Mammary epithelial cell (primary cell): ENCODE measurements around the gene XXYLT1.

Source experiments
- EZH2 ChIP-seq: IDR thresholded peaks from 2 replicates; pipeline ENCODE4 v1.6.1; 2012; ENCODE audit warnings: low read length, inconsistent platforms, borderline replicate concordance
- TF ChIP-seq, protein P1 (sequence below), 2 donors: IDR thresholded peaks in 1 of 2; conservative IDR thresholded peaks in 1 of 2; 2 replicates each; pipeline ENCODE4 v1.5.1; 2011 to 2012; ENCODE audit warnings: inconsistent platforms in 2 of 2, low read length in 2 of 2, mild to moderate bottlenecking in 2 of 2, control low read depth in 1 of 2, low read depth in 1 of 2; ENCODE audit not compliant: insufficient read depth in 1 of 2; ENCODE audit errors: extremely low read depth in 1 of 2

DNA sequence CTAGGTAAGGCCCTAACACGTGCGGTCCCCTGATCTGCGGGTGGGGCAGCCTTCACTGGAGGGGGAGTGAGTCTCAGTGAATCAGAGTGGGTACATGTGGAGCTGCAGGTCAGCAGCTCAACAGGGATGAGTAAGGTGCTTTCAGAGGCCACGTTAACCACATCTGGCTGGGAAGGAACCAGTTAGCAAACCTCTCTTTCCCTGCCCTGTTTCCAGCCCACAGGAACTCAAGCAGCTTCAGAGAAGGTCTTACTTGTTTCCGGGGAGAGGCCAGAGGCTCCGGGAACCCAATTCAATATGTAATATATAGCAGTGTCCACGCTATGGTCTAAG lies 175.3 kb downstream of the XXYLT1 start:
- TF ChIP-seq EZH2 = no peak
- TF ChIP-seq, protein P1, sequence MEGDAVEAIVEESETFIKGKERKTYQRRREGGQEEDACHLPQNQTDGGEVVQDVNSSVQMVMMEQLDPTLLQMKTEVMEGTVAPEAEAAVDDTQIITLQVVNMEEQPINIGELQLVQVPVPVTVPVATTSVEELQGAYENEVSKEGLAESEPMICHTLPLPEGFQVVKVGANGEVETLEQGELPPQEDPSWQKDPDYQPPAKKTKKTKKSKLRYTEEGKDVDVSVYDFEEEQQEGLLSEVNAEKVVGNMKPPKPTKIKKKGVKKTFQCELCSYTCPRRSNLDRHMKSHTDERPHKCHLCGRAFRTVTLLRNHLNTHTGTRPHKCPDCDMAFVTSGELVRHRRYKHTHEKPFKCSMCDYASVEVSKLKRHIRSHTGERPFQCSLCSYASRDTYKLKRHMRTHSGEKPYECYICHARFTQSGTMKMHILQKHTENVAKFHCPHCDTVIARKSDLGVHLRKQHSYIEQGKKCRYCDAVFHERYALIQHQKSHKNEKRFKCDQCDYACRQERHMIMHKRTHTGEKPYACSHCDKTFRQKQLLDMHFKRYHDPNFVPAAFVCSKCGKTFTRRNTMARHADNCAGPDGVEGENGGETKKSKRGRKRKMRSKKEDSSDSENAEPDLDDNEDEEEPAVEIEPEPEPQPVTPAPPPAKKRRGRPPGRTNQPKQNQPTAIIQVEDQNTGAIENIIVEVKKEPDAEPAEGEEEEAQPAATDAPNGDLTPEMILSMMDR (conservative IDR thresholded peaks at IDR 0.05 in 1 of 2, IDR thresholded peaks at IDR 0.05 in 1 of 2; ENCODE audit: extremely low read depth in 1 of 2, insufficient read depth in 1 of 2, low read depth in 1 of 2, low read length in 2 of 2) = no peak
